OCI-LY1 (cell line): ENCODE measurements around the gene PCGF3.

Source experiments
- CTCF ChIP-seq: fragments of 200-600 bp; sonication (generic), shearing (Covaris generic); IDR thresholded peaks from 2 replicates; pipeline ENCODE4 v1.5.1; 2017; ENCODE audit warnings: mild to moderate bottlenecking, antibody characterized with exemption, low read length, moderate library complexity, mixed read lengths
- EZH2 ChIP-seq: fragments of 200-600 bp; sonication (generic), shearing (Covaris generic); IDR thresholded peaks from 2 replicates; pipeline ENCODE4 v1.8.0; 2017; ENCODE audit warnings: borderline replicate concordance, mixed run types, mild to moderate bottlenecking, antibody characterized with exemption, low read length, moderate library complexity, mixed read lengths

GRCh38 chr4:680551-680927, 25.1 kb upstream of the PCGF3 start:
- TF ChIP-seq CTCF (no peak), EZH2 (no peak)
